Cardiac muscle cell (in vitro differentiated cells and primary cell): ENCODE results near the gene FNIP1. TPM values are rescaled to one million over a fixed set of nuclear protein-coding genes. Genes with fewer than 3 reads are reported as not detected.
A peak's percentile ranks its signal among the peaks of the same experiment; 100 is the strongest.

Experiments
- DNase-seq, 2 donors: peaks; one replicate each; pipeline versions ENCODE4 v3.0.0 to v3.0.0-alpha.2; 2010 to 2017; ENCODE audit warnings: low read depth in 1 of 2, low spot score in 1 of 2
- H3K27ac ChIP-seq: fragments of 200-600 bp; sonication (generic); 2 replicates; pipeline ENCODE4 v1.5.1; 2016
- H3K27me3 ChIP-seq: fragments of 200-600 bp; sonication (generic); 2 replicates; pipeline ENCODE4 v1.6.0; 2016; ENCODE audit warnings: control low read depth
- H3K36me3 ChIP-seq: fragments of 200-600 bp; sonication (generic); 2 replicates; pipeline ENCODE4 v1.5.1; 2016; ENCODE audit warnings: control low read depth
- H3K4me1 ChIP-seq: fragments of 200-600 bp; sonication (generic); 2 replicates; pipeline ENCODE4 v1.8.1; 2017; ENCODE audit warnings: low read depth, mild to moderate bottlenecking, mixed run types
- H3K4me3 ChIP-seq: fragments of 200-600 bp; sonication (generic); 2 replicates; pipeline ENCODE4 v1.5.1; 2016; ENCODE audit warnings: mild to moderate bottlenecking
- H3K9me3 ChIP-seq: fragments of 200-600 bp; sonication (generic); 2 replicates; pipeline ENCODE4 v1.5.1; 2017; ENCODE audit warnings: low read depth, mild to moderate bottlenecking, control low read depth
- polyA plus RNA-seq: library from polyadenylated mRNA; unstranded; fragments of >200 nt; fragmentation: Nextera tagmentation; extraction: Ambion mirVana; gene quantifications from 2 replicates; pipeline ENCODE4 v1.2.1, GENCODE V29; 2016
- total RNA-seq: library from RNA; depleted of rRNA; stranded (reverse); fragments of >200 nt; gene quantifications from 2 replicates; pipeline ENCODE4 v1.2.3, GENCODE V29; 2016
- TF ChIP-seq, protein P1 (sequence below): IDR thresholded peaks from 2 replicates; pipeline ENCODE4 v1.5.1; 2012; ENCODE audit warnings: low read depth, mild to moderate bottlenecking, low read length

The FNIP1 gene
- total and polyA plus RNA-seq, 2 experiments from 2014 or later, result 10.1 to 24.4 TPM

DNA sequence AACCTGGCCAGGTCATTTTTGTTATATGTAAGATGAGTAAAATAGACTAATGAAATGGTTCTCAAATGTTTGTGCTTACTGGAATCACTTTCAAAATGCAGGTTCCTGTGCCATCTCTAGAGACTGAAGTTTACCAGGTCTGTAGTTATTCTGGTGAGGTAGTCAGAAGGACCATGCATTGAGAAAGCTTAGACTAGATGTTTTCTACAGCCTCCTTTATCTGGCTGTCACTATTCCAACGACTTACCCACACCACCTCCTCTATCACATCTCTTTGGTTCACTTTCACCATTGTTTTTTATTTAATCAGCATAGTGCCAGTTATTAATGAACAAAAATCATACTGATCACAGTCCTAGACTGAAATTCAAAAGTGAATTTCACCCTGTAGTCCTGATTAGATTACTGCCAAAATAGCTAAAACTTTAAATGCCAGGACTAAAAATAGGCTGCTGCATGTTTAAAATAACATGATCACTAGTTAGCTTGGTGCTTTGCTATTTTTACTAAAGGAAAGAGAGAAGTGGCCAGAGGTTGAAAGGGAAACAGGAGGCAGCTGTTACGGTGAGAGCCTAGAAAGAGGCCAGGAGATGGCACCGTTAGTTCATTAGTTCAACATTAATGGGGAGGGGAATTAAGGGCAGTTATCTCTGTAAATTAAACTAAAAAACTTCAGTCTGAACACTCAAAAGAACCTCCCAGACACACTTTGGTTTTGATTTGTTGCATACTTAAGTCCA lies 13.9 kb upstream of the FNIP1 start:
- no peak overlapping the region for H3K4me3 ChIP-seq
- H3K36me3 ChIP-seq, result no peaks in the 10 kb centered on the region
- H3K4me1 ChIP-seq, result peaks cover 10% of the 10 kb centered on the region
- TF ChIP-seq, protein P1, sequence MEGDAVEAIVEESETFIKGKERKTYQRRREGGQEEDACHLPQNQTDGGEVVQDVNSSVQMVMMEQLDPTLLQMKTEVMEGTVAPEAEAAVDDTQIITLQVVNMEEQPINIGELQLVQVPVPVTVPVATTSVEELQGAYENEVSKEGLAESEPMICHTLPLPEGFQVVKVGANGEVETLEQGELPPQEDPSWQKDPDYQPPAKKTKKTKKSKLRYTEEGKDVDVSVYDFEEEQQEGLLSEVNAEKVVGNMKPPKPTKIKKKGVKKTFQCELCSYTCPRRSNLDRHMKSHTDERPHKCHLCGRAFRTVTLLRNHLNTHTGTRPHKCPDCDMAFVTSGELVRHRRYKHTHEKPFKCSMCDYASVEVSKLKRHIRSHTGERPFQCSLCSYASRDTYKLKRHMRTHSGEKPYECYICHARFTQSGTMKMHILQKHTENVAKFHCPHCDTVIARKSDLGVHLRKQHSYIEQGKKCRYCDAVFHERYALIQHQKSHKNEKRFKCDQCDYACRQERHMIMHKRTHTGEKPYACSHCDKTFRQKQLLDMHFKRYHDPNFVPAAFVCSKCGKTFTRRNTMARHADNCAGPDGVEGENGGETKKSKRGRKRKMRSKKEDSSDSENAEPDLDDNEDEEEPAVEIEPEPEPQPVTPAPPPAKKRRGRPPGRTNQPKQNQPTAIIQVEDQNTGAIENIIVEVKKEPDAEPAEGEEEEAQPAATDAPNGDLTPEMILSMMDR, result peak; percentile 21
- H3K27me3 ChIP-seq, result no peaks in the 10 kb centered on the region
- peak; percentile 27 to 61 for DNase-seq
- no peaks in the 10 kb centered on the region for H3K9me3 ChIP-seq
- peak overlapping the region; percentile 82 for H3K27ac ChIP-seq

DNA sequence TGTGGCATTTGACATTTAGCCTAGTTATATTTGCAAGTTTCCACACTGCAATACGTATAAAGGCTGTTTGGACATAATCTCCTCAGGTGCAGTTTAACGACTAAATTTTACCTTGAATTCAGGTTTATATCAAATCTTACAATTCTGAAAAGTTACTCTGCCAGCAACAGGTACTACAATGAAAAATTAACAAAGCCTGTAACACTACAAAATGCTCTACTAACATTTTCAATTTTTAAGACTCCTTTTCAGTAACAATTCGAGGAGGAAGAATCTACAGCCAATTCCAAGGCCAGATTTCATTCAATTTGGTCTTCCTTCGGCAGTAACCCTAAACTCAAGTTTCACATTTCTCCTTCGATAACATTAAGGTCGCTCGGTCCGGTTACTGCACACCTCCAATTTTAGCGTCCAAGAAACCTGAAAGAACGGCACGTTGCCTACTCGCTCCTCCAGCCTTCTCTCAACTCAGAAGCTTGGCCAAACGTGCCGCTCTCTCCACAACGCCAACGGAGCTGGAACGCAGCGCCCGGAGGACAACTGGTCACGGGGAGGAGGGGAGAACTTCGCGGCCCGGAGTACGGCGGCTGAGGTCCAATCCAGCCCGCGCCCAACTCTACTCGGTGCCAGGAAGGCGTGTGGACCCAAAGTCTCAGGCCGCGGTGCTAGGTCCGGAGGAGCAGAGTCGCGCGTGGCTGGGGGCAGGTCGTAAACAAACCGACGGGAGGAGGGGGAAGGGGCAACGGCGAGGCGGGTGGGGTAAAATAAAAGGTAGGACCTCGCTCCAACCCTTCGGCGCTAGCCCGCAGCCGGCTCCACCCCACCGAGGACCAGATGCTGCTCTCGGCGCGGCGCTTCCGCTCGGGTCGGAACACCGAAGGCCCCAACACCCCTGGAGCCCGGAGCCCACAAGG lies 681 bp downstream of the FNIP1 start:
- Histone ChIP-seq H3K27ac (peak overlapping the region; percentile 98), H3K4me3 (peak overlapping the region; percentile 65), H3K36me3 (no peaks in the 10 kb centered on the region), H3K4me1 (no peaks in the 10 kb centered on the region), H3K27me3 (no peaks in the 10 kb centered on the region), H3K9me3 (no peaks in the 10 kb centered on the region)
- TF ChIP-seq, protein P1, result no peak
- peak; percentile 67 to 80 for DNase-seq

DNA sequence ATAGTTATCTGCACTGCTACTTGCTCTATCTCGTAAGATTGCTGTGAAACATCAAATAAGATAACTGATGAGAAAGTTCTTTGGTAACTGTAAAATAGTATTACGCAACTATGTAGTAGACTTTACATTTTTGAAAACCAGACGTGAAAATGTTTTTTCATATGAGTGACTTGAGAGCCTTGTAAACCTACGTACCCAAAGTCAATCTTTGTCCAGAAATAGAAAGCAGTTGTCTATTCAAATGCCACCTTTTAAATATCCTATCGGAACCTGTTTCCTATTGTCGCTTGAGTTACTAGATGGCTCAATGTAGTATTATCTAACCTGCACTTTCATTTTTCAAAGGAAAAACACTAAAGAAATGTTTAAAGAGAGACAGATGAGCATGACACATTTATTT lies 1.6 kb downstream of the FNIP1 start:
- DNase-seq, result no peak
- TF ChIP-seq, protein P1, result no peak
- no peaks in the 10 kb centered on the region for H3K9me3 ChIP-seq
- H3K4me3 ChIP-seq, result peak overlapping the region; percentile 65
- no peaks in the 10 kb centered on the region for H3K27me3 ChIP-seq
- H3K27ac ChIP-seq, result no peak overlapping the region
- no peaks in the 10 kb centered on the region for H3K36me3 ChIP-seq
- H3K4me1 ChIP-seq, result no peaks in the 10 kb centered on the region

DNA sequence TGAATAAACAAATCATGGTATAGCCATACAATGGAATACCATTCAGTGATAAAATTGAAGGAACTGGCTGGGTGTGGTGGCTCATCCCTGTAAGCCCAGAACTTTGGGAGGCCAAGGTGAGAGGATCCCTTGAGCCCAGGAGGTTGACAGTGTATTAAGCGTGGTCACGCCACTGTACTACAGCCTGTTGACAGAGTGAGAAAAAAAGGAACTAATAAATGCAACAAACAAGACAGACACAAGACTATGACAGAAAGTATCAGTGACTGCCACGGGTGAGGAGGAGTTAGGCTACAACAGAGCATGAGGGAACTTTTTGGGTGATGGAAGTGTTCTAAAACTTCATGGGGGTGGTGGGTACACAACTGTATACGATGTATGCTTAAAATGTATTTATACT lies 2.2 kb downstream of the FNIP1 start:
- Histone ChIP-seq H3K27ac (no peak overlapping the region), H3K4me3 (no peak overlapping the region), H3K9me3 (no peaks in the 10 kb centered on the region), H3K27me3 (no peaks in the 10 kb centered on the region), H3K4me1 (no peaks in the 10 kb centered on the region), H3K36me3 (no peaks in the 10 kb centered on the region)
- DNase-seq, result no peak
- TF ChIP-seq, protein P1, result no peak

DNA sequence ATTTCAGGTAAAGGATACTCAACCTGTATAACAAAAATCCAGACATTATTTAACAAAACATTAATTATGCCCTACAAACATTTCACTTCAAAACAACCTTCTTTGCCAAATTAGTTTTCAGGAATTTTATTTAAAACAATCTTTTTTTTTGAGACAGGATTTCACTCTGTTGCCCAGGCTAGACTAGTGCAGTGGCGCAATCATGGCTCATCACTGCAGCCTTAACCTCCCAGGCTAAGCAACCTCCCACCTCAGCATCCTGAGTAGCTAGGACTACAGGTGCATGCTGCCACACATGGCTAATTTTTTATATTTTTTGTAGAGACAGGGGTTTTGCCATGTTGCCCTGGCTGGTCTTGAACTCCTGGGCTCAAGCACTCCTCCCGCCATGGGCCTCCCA lies 3.9 kb downstream of the FNIP1 start:
- TF ChIP-seq, protein P1, result no peak
- H3K4me1 ChIP-seq, result peaks cover 3% of the 10 kb centered on the region
- no peaks in the 10 kb centered on the region for H3K36me3 ChIP-seq
- no peak overlapping the region for H3K4me3 ChIP-seq
- H3K27me3 ChIP-seq, result no peaks in the 10 kb centered on the region
- no peak overlapping the region for H3K27ac ChIP-seq
- no peaks in the 10 kb centered on the region for H3K9me3 ChIP-seq
- DNase-seq, result peak in 1 of 2 donors; percentile 20
